Body of pancreas (tissue), 4 donors: Measurements from ENCODE around the gene DNTT. TPM values are rescaled to one million over a fixed set of nuclear protein-coding genes. Genes with fewer than 3 reads are reported as not detected.
A peak's percentile ranks its signal among the peaks of the same experiment; 100 is the strongest.

Experiments
- ATAC-seq: fragments of 150-250 bp; one replicate; pipeline ENCODE4 v1.9.1; 2016
- DNase-seq, 4 donors: peaks; one replicate each; pipeline ENCODE4 v3.0.0-alpha.2; 2019
- H3K27ac ChIP-seq, 4 donors: fragments of 200-600 bp; sonication (generic); 1 replicate in 3 of 4; 2 replicates in 1 of 4; pipeline versions ENCODE4 v1.5.1 to v1.6.1; 2016 to 2019; ENCODE audit warnings: mild to moderate bottlenecking in 1 of 4, mixed read lengths in 1 of 4, moderate library complexity in 1 of 4
- H3K27me3 ChIP-seq, 2 donors: fragments of 200-600 bp; sonication (generic); one replicate each; pipeline ENCODE4 v1.6.0; 2016; ENCODE audit warnings: mild to moderate bottlenecking in 1 of 2
- H3K36me3 ChIP-seq, 2 donors: fragments of 200-600 bp; sonication (generic); replicated peaks in 1 of 2; 2 replicates each; pipeline ENCODE4 v1.5.1; 2016; ENCODE audit warnings: low read depth in 2 of 2; ENCODE audit not compliant: insufficient read depth in 1 of 2
- H3K4me1 ChIP-seq: fragments of 200-600 bp; sonication (generic); one replicate; pipeline ENCODE4 v1.6.0; 2016
- H3K4me3 ChIP-seq, 2 donors: fragments of 200-600 bp; sonication (generic); 1 replicate in 1 of 2; 2 replicates in 1 of 2; pipeline ENCODE4 v1.5.1; 2016 to 2019
- H3K9me3 ChIP-seq, 3 donors: fragments of 200-600 bp; sonication (generic); 1 replicate in 2 of 3; 2 replicates in 1 of 3; pipeline ENCODE4 v1.5.1; 2016
- POLR2A ChIP-seq, 3 donors: fragments of 450-650 bp; IDR thresholded peaks; one replicate each; pipeline ENCODE4 v1.6.1; 2016; ENCODE audit warnings: antibody characterized with exemption in 3 of 3, mild to moderate bottlenecking in 2 of 3
- WGBS, 2 donors: methylation state at CpG; one replicate each; pipeline ENCODE4 v1.1.5; 2017; 5-methylcytosine and 5-hydroxymethylcytosine counted together
- intact Hi-C: fragments of 100-400 bp; cut with DNase I; formaldehyde crosslinking; loops from one replicate; pipeline ENCODE4 v1.15.1; 2023
- total RNA-seq, 2 donors: library from RNA; depleted of rRNA; stranded (reverse); fragments of >200 nt; gene quantifications; one replicate each; pipeline ENCODE4 v1.1.0, GENCODE V29; 2016
- TF ChIP-seq, protein P1 (sequence below), 7 experiments: fragments of 450-650 bp in 4 of 7; fragments of 200-600 bp in 3 of 7; sonication (generic) in 3 of 7; IDR thresholded peaks; one replicate each; pipeline ENCODE4 v1.5.1; 2016 to 2019; ENCODE audit warnings: antibody characterized with exemption in 7 of 7

DNTT gene
- total RNA-seq, result not detected

DNA sequence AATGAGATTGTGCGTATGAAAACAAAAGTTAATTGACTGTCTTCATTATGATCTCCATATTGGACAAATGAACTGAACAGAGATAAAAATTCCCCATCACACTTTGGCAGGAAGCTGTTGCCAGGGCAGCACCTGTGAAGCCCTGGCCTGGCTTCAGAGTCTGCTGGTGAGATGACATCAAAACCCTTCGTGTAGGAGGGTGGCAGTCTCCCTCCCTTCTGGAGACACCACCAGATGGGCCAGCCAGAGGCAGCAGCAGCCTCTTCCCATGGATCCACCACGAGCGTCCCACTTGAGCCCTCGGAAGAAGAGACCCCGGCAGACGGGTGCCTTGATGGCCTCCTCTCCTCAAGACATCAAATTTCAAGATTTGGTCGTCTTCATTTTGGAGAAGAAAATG, at the start of gene DNTT:
Gene DNTT, plus strand, starts transcription at position 205 of the 400 bp plus-strand sequence. Its CDS starts 64 bp downstream, at position 269.
- Histone ChIP-seq H3K4me3 (no peak within 1 kb of the TSS), H3K9me3 (no peaks in the 10 kb centered on the region), H3K4me1 (no peaks in the 10 kb centered on the region), H3K27me3 (no peaks in the 10 kb centered on the region), H3K27ac (no peak within 1 kb of the TSS), H3K36me3 (no peaks in the 10 kb centered on the region)
- TF ChIP-seq, protein P1, sequence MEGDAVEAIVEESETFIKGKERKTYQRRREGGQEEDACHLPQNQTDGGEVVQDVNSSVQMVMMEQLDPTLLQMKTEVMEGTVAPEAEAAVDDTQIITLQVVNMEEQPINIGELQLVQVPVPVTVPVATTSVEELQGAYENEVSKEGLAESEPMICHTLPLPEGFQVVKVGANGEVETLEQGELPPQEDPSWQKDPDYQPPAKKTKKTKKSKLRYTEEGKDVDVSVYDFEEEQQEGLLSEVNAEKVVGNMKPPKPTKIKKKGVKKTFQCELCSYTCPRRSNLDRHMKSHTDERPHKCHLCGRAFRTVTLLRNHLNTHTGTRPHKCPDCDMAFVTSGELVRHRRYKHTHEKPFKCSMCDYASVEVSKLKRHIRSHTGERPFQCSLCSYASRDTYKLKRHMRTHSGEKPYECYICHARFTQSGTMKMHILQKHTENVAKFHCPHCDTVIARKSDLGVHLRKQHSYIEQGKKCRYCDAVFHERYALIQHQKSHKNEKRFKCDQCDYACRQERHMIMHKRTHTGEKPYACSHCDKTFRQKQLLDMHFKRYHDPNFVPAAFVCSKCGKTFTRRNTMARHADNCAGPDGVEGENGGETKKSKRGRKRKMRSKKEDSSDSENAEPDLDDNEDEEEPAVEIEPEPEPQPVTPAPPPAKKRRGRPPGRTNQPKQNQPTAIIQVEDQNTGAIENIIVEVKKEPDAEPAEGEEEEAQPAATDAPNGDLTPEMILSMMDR (IDR thresholded peaks at IDR 0.05), result no peak
- no peak for TF ChIP-seq POLR2A (IDR thresholded peaks at IDR 0.05)
- no peak for ATAC-seq
- WGBS, 2 donors, result 75 to 76% methylated on average over 8 of the region's 8 CpGs
- DNase-seq, result no peak
- intact Hi-C loops, result no loop called here

DNA sequence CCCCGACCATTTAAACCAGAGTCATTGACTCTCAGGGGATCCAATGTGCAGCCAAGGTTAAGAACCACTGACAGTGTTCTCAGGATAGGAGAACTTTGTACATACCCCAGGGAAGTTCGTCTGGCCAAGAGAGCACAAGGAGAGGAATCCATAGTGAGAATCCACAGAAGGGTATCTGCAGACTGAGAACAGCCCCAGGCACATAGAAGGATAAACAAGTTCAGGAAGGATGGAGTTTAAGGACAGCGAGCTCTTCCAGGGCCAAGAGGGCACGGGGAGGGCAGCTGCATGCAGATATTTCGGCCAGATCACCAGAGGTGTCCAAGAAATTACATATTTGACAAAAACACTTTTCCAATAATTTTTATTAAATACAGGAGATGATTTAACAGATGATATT, 49.3 kb upstream of the DNTT start:
- no peak for DNase-seq
- Histone ChIP-seq H3K4me1 (peaks cover 21% of the 10 kb centered on the region), H3K36me3 (no peaks in the 10 kb centered on the region), H3K4me3 (no peak overlapping the region), H3K9me3 (no peaks in the 10 kb centered on the region), H3K27me3 (no peaks in the 10 kb centered on the region), H3K27ac (no peak overlapping the region)
- ATAC-seq, result no peak
- no peak for TF ChIP-seq POLR2A (IDR thresholded peaks at IDR 0.05)
- TF ChIP-seq, protein P1 (IDR thresholded peaks at IDR 0.05), result no peak
- intact Hi-C loops, result no loop called here
- 90 to 92% methylated on average over 5 of the region's 5 CpGs for WGBS, 2 donors

DNA sequence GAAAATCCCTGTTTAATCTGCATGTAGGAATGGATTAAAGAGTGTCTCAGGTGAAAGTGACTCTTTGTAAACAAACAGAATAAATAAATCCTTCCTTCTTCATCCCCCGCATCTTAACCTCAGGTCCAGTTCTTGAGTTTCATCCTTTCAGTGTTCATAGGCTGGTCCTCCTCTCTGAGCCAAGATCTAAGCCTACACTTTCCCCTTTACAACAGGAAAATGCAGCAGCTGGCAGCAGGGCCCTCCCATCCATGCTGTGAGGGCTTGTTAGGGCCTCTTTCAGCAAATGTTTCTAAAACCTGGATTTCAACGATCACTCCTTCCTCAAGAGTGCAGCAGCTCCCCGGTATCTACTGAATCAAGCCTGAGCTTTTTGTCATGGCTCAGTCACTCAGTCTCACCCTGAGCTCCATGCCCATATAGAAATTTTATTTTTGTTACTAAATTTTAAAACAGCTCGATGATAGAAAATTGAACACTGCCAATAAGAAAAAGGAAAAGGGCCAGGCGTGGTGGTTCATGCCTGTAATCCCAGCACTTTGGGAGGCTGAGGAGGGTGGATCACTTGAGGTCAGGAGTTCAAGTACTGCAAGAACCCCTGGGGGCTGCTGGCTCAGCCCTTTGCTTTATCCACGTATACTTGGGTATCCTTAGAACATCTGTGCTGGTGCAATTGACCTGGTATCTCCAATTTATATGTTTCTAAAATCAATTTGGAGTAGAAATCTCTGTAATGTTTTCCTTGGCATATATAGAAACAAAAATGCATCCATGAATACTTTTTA, 48.5 kb upstream of the DNTT start:
- Histone ChIP-seq H3K27me3 (no peaks in the 10 kb centered on the region), H3K9me3 (no peaks in the 10 kb centered on the region), H3K4me1 (peaks cover 19% of the 10 kb centered on the region), H3K4me3 (no peak overlapping the region), H3K27ac (no peak overlapping the region), H3K36me3 (no peaks in the 10 kb centered on the region)
- 55 to 85% methylated on average over 6 of the region's 6 CpGs for WGBS, 2 donors
- DNase-seq, result no peak
- ATAC-seq, result no peak
- intact Hi-C loops, result no loop called here
- TF ChIP-seq, protein P1 (IDR thresholded peaks at IDR 0.05), result no peak
- TF ChIP-seq POLR2A (IDR thresholded peaks at IDR 0.05), result no peak

DNA sequence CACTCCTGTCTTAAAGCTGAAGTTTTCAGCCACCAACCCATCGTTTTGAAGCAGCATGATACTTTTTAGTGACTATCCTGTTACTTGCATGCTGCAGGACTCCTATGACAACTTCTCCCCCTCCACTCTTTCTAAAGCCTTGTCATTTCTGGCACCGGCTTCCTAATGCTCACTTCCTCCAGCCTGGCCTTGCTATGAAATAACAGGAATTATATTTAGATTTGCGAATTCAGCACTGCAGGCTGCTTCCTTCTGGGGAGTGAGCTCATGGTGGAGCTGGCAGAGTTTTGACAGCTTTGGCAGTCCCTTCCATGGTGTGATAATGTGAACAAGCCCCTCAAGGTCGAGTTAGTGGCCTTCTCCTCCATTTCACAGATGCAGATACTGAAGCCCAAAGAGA, 46.3 kb upstream of the DNTT start:
- H3K27me3 ChIP-seq, result no peaks in the 10 kb centered on the region
- 12 to 17% methylated on average over 3 to 4 of the region's 4 CpGs for WGBS, 2 donors
- H3K9me3 ChIP-seq, result no peaks in the 10 kb centered on the region
- intact Hi-C loops, result no loop called here
- TF ChIP-seq, protein P1 (IDR thresholded peaks at IDR 0.05), result no peak
- no peak for TF ChIP-seq POLR2A (IDR thresholded peaks at IDR 0.05)
- peak overlapping the region in 3 of 4 donors; percentile 47 to 74 (median 71) for H3K27ac ChIP-seq
- no peaks in the 10 kb centered on the region for H3K36me3 ChIP-seq
- peaks cover 23% of the 10 kb centered on the region for H3K4me1 ChIP-seq
- DNase-seq (peak; percentile 56 to 82 (median 69)), ATAC-seq (peak; percentile 80)
- no peak overlapping the region for H3K4me3 ChIP-seq

- WGBS, 2 donors, result 83 to 88% methylated on average over 6 of the region's 6 CpGs
- no peak for DNase-seq
- TF ChIP-seq POLR2A (IDR thresholded peaks at IDR 0.05), result no peak
- TF ChIP-seq, protein P1 (IDR thresholded peaks at IDR 0.05), result no peak
- ATAC-seq, result no peak
- Histone ChIP-seq H3K9me3 (no peaks in the 10 kb centered on the region), H3K27ac (peak overlapping the region in 3 of 4 donors; percentile 24 to 74 (median 47)), H3K4me1 (peaks cover 28% of the 10 kb centered on the region), H3K36me3 (no peaks in the 10 kb centered on the region), H3K27me3 (no peaks in the 10 kb centered on the region), H3K4me3 (no peak overlapping the region)
- intact Hi-C loops, result no loop called here
These were observed 45.1 kb upstream of the DNTT start for GRCh38 chr10:96259150-96259549.
